Activated T-helper 1 cell treated with anti-CD3 and anti-CD28 coated beads, Interleukin-12 subunit alpha, Interleukin-12 subunit beta, Interleukin-2, Interleukin-4 antibody, amounts not matched to agents 30 ng/mL and 10 ng/mL and 1 ng/mL, durations not matched to agents 14 hours and 24 hours and 36 hours (primary cell): ENCODE data around the gene SLC2A11. TPM values are rescaled to one million over a fixed set of nuclear protein-coding genes. Genes with fewer than 3 reads are reported as not detected.
A peak's percentile ranks its signal among the peaks of the same experiment; 100 is the strongest.

ENCODE experiments used
- DNase-seq: peaks from one replicate; pipeline ENCODE4 v3.0.0; 2021; ENCODE audit warnings: low spot score
- H3K27ac Mint-ChIP-seq: one replicate; pipeline ENCODE4 v1.8.0; 2021; ENCODE audit warnings: mild to moderate bottlenecking, mixed read lengths
- H3K27me3 Mint-ChIP-seq: one replicate; pipeline ENCODE4 v1.8.0; 2022; ENCODE audit warnings: mild to moderate bottlenecking, moderate library complexity, mixed read lengths; ENCODE audit not compliant: insufficient read depth
- H3K36me3 Mint-ChIP-seq: one replicate; pipeline ENCODE4 v1.8.0; 2021; ENCODE audit warnings: low read depth, mixed read lengths
- H3K4me1 Mint-ChIP-seq: one replicate; pipeline ENCODE4 v1.8.0; 2021; ENCODE audit warnings: low read depth, mixed read lengths
- H3K4me3 Mint-ChIP-seq: one replicate; pipeline ENCODE4 v1.8.0; 2021; ENCODE audit warnings: mild to moderate bottlenecking, moderate library complexity, mixed read lengths
- H3K9me3 Mint-ChIP-seq: one replicate; pipeline ENCODE4 v1.8.0; 2021; ENCODE audit warnings: mixed read lengths
- intact Hi-C: fragments of 100-400 bp; cut with micrococcal nuclease; formaldehyde crosslinking; loops from one replicate; pipeline ENCODE4 v1.15.1; 2024
- total RNA-seq: library from RNA; stranded (reverse); gene quantifications from 2 replicates; pipeline ENCODE4 v1.2.3, GENCODE V29; 2022

Gene SLC2A11
- total RNA-seq, 1 donor from 2014 or later, result 8.4 TPM

- H3K27ac Mint-ChIP-seq, result peak overlapping the region; percentile 99
- H3K9me3 Mint-ChIP-seq, result no peaks in the 10 kb centered on the region
- no peaks in the 10 kb centered on the region for H3K27me3 Mint-ChIP-seq
- peak overlapping the region; percentile 98 for H3K4me3 Mint-ChIP-seq
- peaks cover 17% of the 10 kb centered on the region for H3K36me3 Mint-ChIP-seq
- H3K4me1 Mint-ChIP-seq, result peaks cover 22% of the 10 kb centered on the region
- intact Hi-C loops, result no loop called here
- no peak for DNase-seq
These were observed 35.0 kb downstream of the SLC2A11 start for GRCh38 chr22:23892706-23893105.

GRCh38 chr22:23893121-23893944 is 35.7 kb downstream of the SLC2A11 start:
- Mint-ChIP-seq H3K9me3 (no peaks in the 10 kb centered on the region), H3K27ac (peak overlapping the region; percentile 99)
- intact Hi-C loops, result no loop called here

DNA sequence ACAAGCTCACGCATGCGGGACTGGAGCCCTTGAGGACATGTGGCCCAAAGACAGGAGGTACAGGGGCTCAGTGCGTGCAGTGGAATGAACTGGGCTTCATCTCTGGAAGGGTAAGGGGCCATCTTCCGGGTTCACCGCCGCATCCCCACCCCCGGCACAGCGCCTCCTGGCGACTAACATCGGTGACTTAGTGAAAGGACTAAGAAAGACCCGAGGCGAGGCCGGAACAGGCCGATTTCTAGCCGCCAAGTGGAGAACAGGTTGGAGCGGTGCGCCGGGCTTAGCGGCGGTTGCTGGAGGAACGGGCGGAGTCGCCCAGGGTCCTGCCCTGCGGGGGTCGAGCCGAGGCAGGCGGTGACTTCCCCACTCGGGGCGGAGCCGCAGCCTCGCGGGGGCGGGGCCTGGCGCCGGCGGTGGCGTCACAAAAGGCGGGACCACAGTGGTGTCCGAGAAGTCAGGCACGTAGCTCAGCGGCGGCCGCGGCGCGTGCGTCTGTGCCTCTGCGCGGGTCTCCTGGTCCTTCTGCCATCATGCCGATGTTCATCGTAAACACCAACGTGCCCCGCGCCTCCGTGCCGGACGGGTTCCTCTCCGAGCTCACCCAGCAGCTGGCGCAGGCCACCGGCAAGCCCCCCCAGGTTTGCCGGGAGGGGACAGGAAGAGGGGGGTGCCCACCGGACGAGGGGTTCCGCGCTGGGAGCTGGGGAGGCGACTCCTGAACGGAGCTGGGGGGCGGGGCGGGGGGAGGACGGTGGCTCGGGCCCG is 36.5 kb downstream of the SLC2A11 start, which contains the start of gene MIF:
Gene MIF (plus strand): TSS at position 439 of the 765 bp plus-strand sequence. CDS start 92 bp downstream, at position 531.
- H3K27ac Mint-ChIP-seq, result peak within 1 kb of the TSS; percentile 99
- peak within 1 kb of the TSS; percentile 98 for H3K4me3 Mint-ChIP-seq
- intact Hi-C loops, result loop anchor here (1.0 to 2.0 kb wide), 5 partner anchors 20 to 661 kb away; partner anchors contain the start of genes DERL3, GUCD1, SLC2A11 and SNRPD3
- H3K4me1 Mint-ChIP-seq, result peaks cover 22% of the 10 kb centered on the region
- H3K27me3 Mint-ChIP-seq, result no peaks in the 10 kb centered on the region
- H3K36me3 Mint-ChIP-seq, result peaks cover 26% of the 10 kb centered on the region
- peak; percentile 99 for DNase-seq
- H3K9me3 Mint-ChIP-seq, result no peaks in the 10 kb centered on the region

More at GRCh38 chr22:23893121-23893944, 35.7 kb downstream of the SLC2A11 start:
- Mint-ChIP-seq H3K27me3 (no peaks in the 10 kb centered on the region), H3K36me3 (peaks cover 21% of the 10 kb centered on the region), H3K4me1 (peaks cover 22% of the 10 kb centered on the region), H3K4me3 (peak overlapping the region; percentile 98)
- DNase-seq, result no peak

DNA sequence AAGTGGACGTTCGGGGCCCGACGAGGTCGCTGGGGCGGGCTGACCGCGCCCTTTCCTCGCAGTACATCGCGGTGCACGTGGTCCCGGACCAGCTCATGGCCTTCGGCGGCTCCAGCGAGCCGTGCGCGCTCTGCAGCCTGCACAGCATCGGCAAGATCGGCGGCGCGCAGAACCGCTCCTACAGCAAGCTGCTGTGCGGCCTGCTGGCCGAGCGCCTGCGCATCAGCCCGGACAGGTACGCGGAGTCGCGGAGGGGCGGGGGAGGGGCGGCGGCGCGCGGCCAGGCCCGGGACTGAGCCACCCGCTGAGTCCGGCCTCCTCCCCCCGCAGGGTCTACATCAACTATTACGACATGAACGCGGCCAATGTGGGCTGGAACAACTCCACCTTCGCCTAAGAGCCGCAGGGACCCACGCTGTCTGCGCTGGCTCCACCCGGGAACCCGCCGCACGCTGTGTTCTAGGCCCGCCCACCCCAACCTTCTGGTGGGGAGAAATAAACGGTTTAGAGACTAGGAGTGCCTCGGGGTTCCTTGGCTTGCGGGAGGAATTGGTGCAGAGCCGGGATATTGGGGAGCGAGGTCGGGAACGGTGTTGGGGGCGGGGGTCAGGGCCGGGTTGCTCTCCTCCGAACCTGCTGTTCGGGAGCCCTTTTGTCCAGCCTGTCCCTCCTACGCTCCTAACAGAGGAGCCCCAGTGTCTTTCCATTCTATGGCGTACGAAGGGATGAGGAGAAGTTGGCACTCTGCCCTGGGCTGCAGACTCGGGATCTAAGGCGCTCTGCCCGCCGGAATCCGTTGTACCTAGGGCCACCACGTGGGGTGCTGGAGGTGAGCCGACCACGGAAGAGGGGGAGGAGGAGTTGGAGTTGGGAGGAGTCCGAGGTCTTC is 37.3 kb downstream of the SLC2A11 start:
- Mint-ChIP-seq H3K9me3 (peaks cover 5% of the 10 kb centered on the region), H3K27me3 (no peaks in the 10 kb centered on the region), H3K36me3 (peaks cover 32% of the 10 kb centered on the region), H3K4me3 (peak overlapping the region; percentile 98), H3K27ac (peak overlapping the region; percentile 92), H3K4me1 (peaks cover 22% of the 10 kb centered on the region)
- intact Hi-C loops, result loop anchor here (1.0 to 2.0 kb wide), 5 partner anchors 19 to 660 kb away; partner anchors contain the start of genes DERL3, GUCD1, SLC2A11 and SNRPD3
- DNase-seq, result peak; percentile 63

GRCh38 chr22:23895599-23896144 is 38.0 kb downstream of the SLC2A11 start:
- Mint-ChIP-seq H3K27me3 (peaks cover 2% of the 10 kb centered on the region), H3K36me3 (peaks cover 34% of the 10 kb centered on the region), H3K4me1 (peaks cover 22% of the 10 kb centered on the region), H3K4me3 (peak overlapping the region; percentile 98), H3K9me3 (peaks cover 6% of the 10 kb centered on the region), H3K27ac (peak overlapping the region; percentile 92)
- no peak for DNase-seq
- intact Hi-C loops, result loop anchor here (2.0 kb wide), 2 partner anchors 39 to 659 kb away; partner anchors contain the start of genes GUCD1, SLC2A11 and SNRPD3

DNA sequence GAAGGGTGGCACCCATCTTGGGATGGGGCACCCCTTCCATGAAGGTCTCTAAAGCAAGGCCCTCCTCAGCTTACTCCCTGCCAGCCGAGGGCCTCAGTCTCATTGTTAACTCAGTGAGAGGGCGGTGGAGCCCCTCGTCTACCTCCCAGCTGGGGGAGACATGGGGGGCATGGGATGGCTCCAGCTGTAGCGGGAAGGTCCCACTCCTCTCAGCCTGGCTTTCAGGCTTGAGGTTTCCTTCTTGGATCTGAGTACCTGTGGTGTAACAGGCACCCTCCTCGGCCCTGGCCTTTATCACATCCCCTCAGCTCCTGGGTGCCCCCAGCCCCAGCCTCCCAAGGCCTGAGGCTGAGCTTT is 38.5 kb downstream of the SLC2A11 start:
- intact Hi-C loops, result no loop called here
- Mint-ChIP-seq H3K9me3 (peaks cover 11% of the 10 kb centered on the region), H3K4me3 (peak overlapping the region; percentile 98), H3K27me3 (peaks cover 2% of the 10 kb centered on the region), H3K36me3 (peaks cover 34% of the 10 kb centered on the region), H3K4me1 (peaks cover 22% of the 10 kb centered on the region), H3K27ac (no peak overlapping the region)
- no peak for DNase-seq

DNA sequence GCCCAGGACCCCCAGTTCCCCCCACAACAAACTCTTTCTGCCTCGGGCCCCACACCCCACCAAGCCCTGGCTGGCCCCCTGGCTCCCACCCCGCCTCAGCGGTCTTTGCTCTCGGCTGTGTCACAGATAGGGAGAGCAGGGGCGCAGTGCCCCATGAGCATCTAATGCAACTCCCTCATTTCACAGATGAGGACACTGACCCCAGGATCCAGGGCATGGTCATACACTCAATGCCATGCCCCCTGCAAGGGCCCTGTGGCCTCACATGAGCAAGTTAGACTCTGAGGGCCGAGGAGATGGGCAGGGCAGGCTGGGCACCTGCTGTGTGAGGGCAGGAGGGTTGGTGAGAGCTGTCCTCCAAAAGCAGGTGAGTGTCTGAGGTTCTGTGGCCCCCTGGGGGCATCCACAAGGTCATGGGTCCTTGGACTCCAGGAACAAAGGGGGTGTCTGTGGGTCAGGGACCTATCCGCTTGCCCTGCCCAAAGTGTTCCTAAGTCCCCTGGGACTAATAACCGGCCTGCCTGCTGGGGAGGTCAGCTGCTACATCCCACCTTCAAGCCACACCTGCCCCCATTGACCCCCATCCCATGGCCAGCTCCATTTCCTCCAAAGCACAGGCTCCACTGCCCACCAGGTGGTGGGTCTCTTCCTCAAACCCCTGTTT is 39.0 kb downstream of the SLC2A11 start:
- peaks cover 22% of the 10 kb centered on the region for H3K4me1 Mint-ChIP-seq
- no peak overlapping the region for H3K27ac Mint-ChIP-seq
- no peak for DNase-seq
- H3K9me3 Mint-ChIP-seq, result peaks cover 11% of the 10 kb centered on the region
- H3K4me3 Mint-ChIP-seq, result peak overlapping the region; percentile 98
- H3K27me3 Mint-ChIP-seq, result peaks cover 2% of the 10 kb centered on the region
- peaks cover 34% of the 10 kb centered on the region for H3K36me3 Mint-ChIP-seq
- intact Hi-C loops, result no loop called here

DNA sequence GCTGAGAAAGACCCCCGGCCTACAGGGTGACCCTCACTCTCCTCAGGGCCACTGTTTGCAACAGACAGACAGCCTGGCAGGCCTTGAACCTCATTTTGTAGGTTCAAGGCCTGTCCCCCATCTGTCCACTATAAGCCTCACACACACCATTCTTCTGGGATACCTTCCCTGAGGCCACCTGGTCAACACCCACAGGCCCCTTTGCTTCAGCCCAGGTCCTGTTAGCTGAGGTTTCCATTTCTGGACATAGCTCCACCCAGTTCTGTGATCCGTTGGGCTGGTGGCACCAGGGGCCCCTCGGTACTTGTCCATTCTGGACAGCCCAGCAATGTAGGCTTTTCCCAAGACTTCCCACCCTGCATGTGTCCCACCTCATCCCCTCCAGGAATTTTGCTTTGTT is 39.6 kb downstream of the SLC2A11 start:
- Mint-ChIP-seq H3K4me1 (peaks cover 22% of the 10 kb centered on the region), H3K4me3 (peak overlapping the region; percentile 78), H3K27ac (peak overlapping the region; percentile 34), H3K9me3 (peaks cover 11% of the 10 kb centered on the region), H3K36me3 (peaks cover 34% of the 10 kb centered on the region), H3K27me3 (peaks cover 4% of the 10 kb centered on the region)
- intact Hi-C loops, result no loop called here
- DNase-seq, result no peak

- H3K36me3 Mint-ChIP-seq, result peaks cover 34% of the 10 kb centered on the region
- no peak for DNase-seq
- no peak overlapping the region for H3K27ac Mint-ChIP-seq
- H3K4me3 Mint-ChIP-seq, result peak overlapping the region; percentile 37
- H3K9me3 Mint-ChIP-seq, result peaks cover 11% of the 10 kb centered on the region
- intact Hi-C loops, result no loop called here
- H3K4me1 Mint-ChIP-seq, result peaks cover 15% of the 10 kb centered on the region
- H3K27me3 Mint-ChIP-seq, result peaks cover 4% of the 10 kb centered on the region
These were observed 40.6 kb downstream of the SLC2A11 start for GRCh38 chr22:23898006-23898974.

GRCh38 chr22:23899042-23899745 is 41.5 kb downstream of the SLC2A11 start:
- peaks cover 8% of the 10 kb centered on the region for H3K4me1 Mint-ChIP-seq
- H3K36me3 Mint-ChIP-seq, result peaks cover 34% of the 10 kb centered on the region
- DNase-seq, result no peak
- intact Hi-C loops, result no loop called here
- H3K4me3 Mint-ChIP-seq, result no peak overlapping the region
- peaks cover 11% of the 10 kb centered on the region for H3K9me3 Mint-ChIP-seq
- H3K27me3 Mint-ChIP-seq, result peaks cover 4% of the 10 kb centered on the region
- H3K27ac Mint-ChIP-seq, result no peak overlapping the region
